Measurements from ENCODE around the gene ABCA9. TPM values are rescaled to one million over a fixed set of nuclear protein-coding genes. Genes with fewer than 3 reads are reported as not detected.
A peak's percentile ranks its signal among the peaks of the same experiment; 100 is the strongest.

Gene ABCA9
- total and polyA plus RNA-seq, 7 experiments from 2014 or later, result 0.05 to 0.34 (median 0.29) TPM; not detected in 2

DNA sequence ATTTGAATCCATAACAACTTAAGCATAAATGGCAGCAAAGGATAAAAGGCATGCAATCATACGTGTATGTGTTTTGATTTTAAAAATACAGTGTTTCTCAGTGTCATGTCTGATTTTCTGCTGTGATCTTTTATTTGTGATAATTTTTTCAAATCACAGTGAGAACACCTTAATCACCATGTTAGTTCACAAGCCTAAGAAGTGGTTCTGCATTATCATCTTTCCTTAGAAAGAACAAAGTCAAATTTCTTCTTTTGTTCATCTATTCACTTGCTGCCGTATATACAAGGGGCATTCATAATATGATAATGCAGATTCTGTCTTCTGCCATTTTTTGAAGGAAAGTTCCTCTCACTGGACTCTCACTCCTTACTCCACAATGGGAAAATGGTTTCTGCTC is 33.3 kb upstream of the ABCA9 start:
- no peak overlapping the region for H3K4me3 Mint-ChIP-seq
- H3K4me1 ChIP-seq (ENCODE audit: control insufficient read depth in 2 of 2, insufficient read depth in 2 of 2, low read length in 2 of 2), result no peaks in the 10 kb centered on the region
- ChIA-PET POLR2A (no interaction called here), CTCF (no interaction called here)
- intact Hi-C loops (cut with micrococcal nuclease), result no loop called here
- no peaks in the 10 kb centered on the region for H3K9me3 ChIP-seq (ENCODE audit: control insufficient read depth in 2 of 3, low read length in 3 of 3)
- H3K27ac ChIP-seq (ENCODE audit: low read depth, low read length), result no peak overlapping the region
- H3K27me3 Mint-ChIP-seq, result peaks cover 3 to 21% (median 7%) of the 10 kb centered on the region in 5 donors
- no peak overlapping the region for H3K4me3 ChIP-seq (ENCODE audit: low read length)
- no peaks in the 10 kb centered on the region for H3K27me3 ChIP-seq (ENCODE audit: control insufficient read depth in 2 of 2, insufficient read depth in 2 of 2, low read length in 2 of 2)
- H3K36me3 Mint-ChIP-seq, result no peaks in the 10 kb centered on the region
- peaks cover 0 to 11% (median 6%) of the 10 kb centered on the region in 7 donors for H3K4me1 Mint-ChIP-seq
- ATAC-seq (no peak), DNase-seq (no peak)
- no peaks in the 10 kb centered on the region for H3K9me3 Mint-ChIP-seq
- H3K36me3 ChIP-seq (ENCODE audit: control insufficient read depth in 2 of 3, insufficient read depth in 3 of 3, low read length in 3 of 3), result no peaks in the 10 kb centered on the region
- no peak overlapping the region for H3K27ac Mint-ChIP-seq

DNA sequence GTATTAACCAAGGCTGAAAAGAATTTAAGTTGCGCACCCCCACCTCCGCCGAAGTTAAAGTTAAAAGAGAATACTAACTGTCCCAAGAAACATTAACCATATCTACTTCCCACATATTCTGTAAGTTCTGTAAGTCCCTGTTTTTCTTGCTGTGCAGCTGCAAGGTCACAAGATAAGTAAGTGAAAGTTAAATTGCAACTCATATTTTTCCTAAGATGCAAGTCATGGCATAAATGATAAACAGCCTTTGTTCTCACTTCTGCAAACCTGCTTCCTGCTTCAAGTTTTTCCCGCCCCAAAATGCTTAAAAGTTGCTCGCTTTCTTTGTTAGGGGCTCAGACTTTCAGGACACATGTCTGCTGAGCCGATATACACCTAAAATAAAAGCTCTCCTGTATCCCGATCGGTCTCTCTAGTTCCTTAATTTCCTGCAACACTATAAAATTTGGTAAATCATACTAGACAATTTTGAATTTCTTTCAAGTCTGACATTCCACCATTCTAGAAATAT is 32.6 kb upstream of the ABCA9 start:
- no peak overlapping the region for H3K4me3 ChIP-seq (ENCODE audit: low read length)
- no peak overlapping the region for H3K27ac Mint-ChIP-seq
- H3K36me3 ChIP-seq (ENCODE audit: control insufficient read depth in 2 of 3, insufficient read depth in 3 of 3, low read length in 3 of 3), result no peaks in the 10 kb centered on the region
- H3K4me1 Mint-ChIP-seq, result peaks cover 0 to 11% (median 6%) of the 10 kb centered on the region in 7 donors
- intact Hi-C loops (cut with micrococcal nuclease), result no loop called here
- no peaks in the 10 kb centered on the region for H3K27me3 ChIP-seq (ENCODE audit: control insufficient read depth in 2 of 2, insufficient read depth in 2 of 2, low read length in 2 of 2)
- H3K4me1 ChIP-seq (ENCODE audit: control insufficient read depth in 2 of 2, insufficient read depth in 2 of 2, low read length in 2 of 2), result no peaks in the 10 kb centered on the region
- H3K27me3 Mint-ChIP-seq, result peaks cover 3 to 21% (median 9%) of the 10 kb centered on the region in 5 donors
- peak overlapping the region in 6 of 10 donors; percentile 3 to 69 (median 46) for H3K4me3 Mint-ChIP-seq
- ATAC-seq (no peak), DNase-seq (no peak)
- POLR2A ChIA-PET, result no interaction called here
- peaks cover 0 to 3% (median 0%) of the 10 kb centered on the region in 11 donors for H3K9me3 Mint-ChIP-seq
- CTCF ChIA-PET, result no interaction called here
- H3K9me3 ChIP-seq (ENCODE audit: control insufficient read depth in 2 of 3, low read length in 3 of 3), result no peaks in the 10 kb centered on the region
- H3K36me3 Mint-ChIP-seq, result no peaks in the 10 kb centered on the region
- no peak overlapping the region for H3K27ac ChIP-seq (ENCODE audit: low read depth, low read length)

DNA sequence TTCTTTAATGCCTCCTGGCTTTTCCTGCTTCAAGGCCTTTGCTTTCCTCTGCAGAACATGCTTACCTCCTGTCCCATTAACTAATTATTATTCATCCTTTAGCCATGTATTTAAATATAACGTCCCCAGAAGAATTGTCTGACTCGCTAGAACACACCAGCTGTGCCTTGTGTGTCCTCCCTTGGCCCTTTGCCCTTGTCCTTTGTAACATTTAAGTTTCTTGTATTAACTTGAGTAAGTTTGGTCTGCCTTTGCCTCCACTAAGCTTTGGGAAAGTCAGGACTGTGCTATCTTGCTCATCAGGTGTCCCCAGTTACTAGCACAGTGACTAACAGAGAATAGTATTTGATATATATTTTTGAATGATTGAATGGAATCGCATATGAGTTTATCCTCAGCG is 29.6 kb upstream of the ABCA9 start:
- H3K4me1 ChIP-seq (ENCODE audit: control insufficient read depth in 2 of 2, insufficient read depth in 2 of 2, low read length in 2 of 2), result no peaks in the 10 kb centered on the region
- peaks cover 0 to 3% (median 0%) of the 10 kb centered on the region in 11 donors for H3K9me3 Mint-ChIP-seq
- H3K4me3 Mint-ChIP-seq, result no peak overlapping the region
- ATAC-seq (no peak), DNase-seq (no peak)
- intact Hi-C loops (cut with micrococcal nuclease), result no loop called here
- H3K9me3 ChIP-seq (ENCODE audit: control insufficient read depth in 2 of 3, low read length in 3 of 3), result no peaks in the 10 kb centered on the region
- H3K4me3 ChIP-seq (ENCODE audit: low read length), result no peak overlapping the region
- POLR2A ChIA-PET, result no interaction called here
- no peaks in the 10 kb centered on the region for H3K36me3 Mint-ChIP-seq
- no peaks in the 10 kb centered on the region for H3K27me3 ChIP-seq (ENCODE audit: control insufficient read depth in 2 of 2, insufficient read depth in 2 of 2, low read length in 2 of 2)
- H3K27ac ChIP-seq (ENCODE audit: low read depth, low read length), result no peak overlapping the region
- CTCF ChIA-PET, result no interaction called here
- peaks cover 3 to 21% (median 9%) of the 10 kb centered on the region in 5 donors for H3K27me3 Mint-ChIP-seq
- peaks cover 0 to 8% (median 6%) of the 10 kb centered on the region in 7 donors for H3K4me1 Mint-ChIP-seq
- H3K27ac Mint-ChIP-seq, result no peak overlapping the region
- H3K36me3 ChIP-seq (ENCODE audit: control insufficient read depth in 2 of 3, insufficient read depth in 3 of 3, low read length in 3 of 3), result no peaks in the 10 kb centered on the region

DNA sequence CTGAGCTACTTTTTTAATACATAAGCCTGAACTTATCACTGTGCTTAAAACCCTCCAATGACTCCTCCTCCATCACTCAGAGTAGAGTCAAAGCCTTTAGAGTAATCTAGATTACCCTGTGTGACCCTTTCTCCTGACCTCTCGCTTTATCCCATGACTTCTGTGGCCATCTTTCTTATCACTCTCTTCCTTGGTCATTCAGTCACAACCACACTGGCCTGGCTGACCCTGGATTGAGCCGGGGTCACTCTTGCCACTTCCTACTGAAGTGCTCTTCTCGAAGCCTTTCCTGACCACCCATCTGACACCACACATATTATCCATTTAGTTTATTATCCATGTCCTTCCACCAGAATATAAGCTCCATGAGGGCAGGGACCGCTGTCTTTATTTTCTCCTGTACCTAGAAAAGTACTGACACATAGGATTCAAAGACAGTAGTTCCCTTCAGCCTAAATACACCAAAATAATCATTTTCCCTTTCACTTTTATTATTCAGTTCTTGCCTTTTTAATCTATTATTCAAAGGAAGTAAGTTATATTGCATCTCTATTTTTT is 28.0 kb upstream of the ABCA9 start:
- no peaks in the 10 kb centered on the region for H3K27me3 ChIP-seq (ENCODE audit: control insufficient read depth in 2 of 2, insufficient read depth in 2 of 2, low read length in 2 of 2)
- H3K27me3 Mint-ChIP-seq, result peaks cover 3 to 19% (median 9%) of the 10 kb centered on the region in 5 donors
- POLR2A ChIA-PET, result no interaction called here
- H3K36me3 ChIP-seq (ENCODE audit: control insufficient read depth in 2 of 3, insufficient read depth in 3 of 3, low read length in 3 of 3), result no peaks in the 10 kb centered on the region
- peaks cover 0 to 3% (median 0%) of the 10 kb centered on the region in 11 donors for H3K9me3 Mint-ChIP-seq
- DNase-seq (no peak), ATAC-seq (no peak)
- peaks cover 0 to 7% (median 6%) of the 10 kb centered on the region in 7 donors for H3K4me1 Mint-ChIP-seq
- H3K27ac ChIP-seq (ENCODE audit: low read depth, low read length), result no peak overlapping the region
- no peak overlapping the region for H3K4me3 ChIP-seq (ENCODE audit: low read length)
- CTCF ChIA-PET, result no interaction called here
- H3K36me3 Mint-ChIP-seq, result no peaks in the 10 kb centered on the region
- no peak overlapping the region for H3K4me3 Mint-ChIP-seq
- no peaks in the 10 kb centered on the region for H3K4me1 ChIP-seq (ENCODE audit: control insufficient read depth in 2 of 2, insufficient read depth in 2 of 2, low read length in 2 of 2)
- intact Hi-C loops (cut with micrococcal nuclease), result no loop called here
- no peak overlapping the region for H3K27ac Mint-ChIP-seq
- no peaks in the 10 kb centered on the region for H3K9me3 ChIP-seq (ENCODE audit: control insufficient read depth in 2 of 3, low read length in 3 of 3)

DNA sequence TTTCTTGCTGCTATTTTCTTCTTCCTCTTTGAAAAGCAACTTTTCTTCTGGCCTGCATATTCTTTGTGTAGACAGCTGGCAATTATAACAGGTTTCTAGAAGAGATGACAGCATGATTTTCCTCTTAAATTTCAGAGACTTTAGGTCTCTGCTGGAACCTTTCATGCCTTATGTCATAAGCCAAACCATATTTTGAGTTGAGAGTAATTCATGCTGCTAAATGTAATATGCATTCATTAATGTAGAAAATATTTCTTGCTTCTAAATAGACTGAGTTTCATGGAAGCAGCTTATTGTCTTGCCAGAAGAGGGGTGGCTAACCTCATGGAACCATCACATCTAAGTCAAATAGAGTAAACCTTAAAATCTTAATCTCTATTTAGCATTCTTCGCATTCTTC is 25.9 kb upstream of the ABCA9 start:
- peaks cover 0 to 12% (median 0%) of the 10 kb centered on the region in 5 donors for H3K36me3 Mint-ChIP-seq
- no peaks in the 10 kb centered on the region for H3K27me3 ChIP-seq (ENCODE audit: control insufficient read depth in 2 of 2, insufficient read depth in 2 of 2, low read length in 2 of 2)
- no peaks in the 10 kb centered on the region for H3K9me3 ChIP-seq (ENCODE audit: control insufficient read depth in 2 of 3, low read length in 3 of 3)
- peaks cover 0 to 9% (median 0%) of the 10 kb centered on the region in 11 donors for H3K9me3 Mint-ChIP-seq
- H3K27ac Mint-ChIP-seq, result no peak overlapping the region
- DNase-seq (no peak), ATAC-seq (no peak)
- intact Hi-C loops (cut with micrococcal nuclease), result no loop called here
- ChIA-PET POLR2A (no interaction called here), CTCF (no interaction called here)
- no peak overlapping the region for H3K4me3 ChIP-seq (ENCODE audit: low read length)
- no peaks in the 10 kb centered on the region for H3K36me3 ChIP-seq (ENCODE audit: control insufficient read depth in 2 of 3, insufficient read depth in 3 of 3, low read length in 3 of 3)
- no peak overlapping the region for H3K27ac ChIP-seq (ENCODE audit: low read depth, low read length)
- H3K4me1 ChIP-seq (ENCODE audit: control insufficient read depth in 2 of 2, insufficient read depth in 2 of 2, low read length in 2 of 2), result no peaks in the 10 kb centered on the region
- no peak overlapping the region for H3K4me3 Mint-ChIP-seq
- H3K27me3 Mint-ChIP-seq, result peaks cover 0 to 10% (median 5%) of the 10 kb centered on the region in 5 donors
- no peaks in the 10 kb centered on the region for H3K4me1 Mint-ChIP-seq

DNA sequence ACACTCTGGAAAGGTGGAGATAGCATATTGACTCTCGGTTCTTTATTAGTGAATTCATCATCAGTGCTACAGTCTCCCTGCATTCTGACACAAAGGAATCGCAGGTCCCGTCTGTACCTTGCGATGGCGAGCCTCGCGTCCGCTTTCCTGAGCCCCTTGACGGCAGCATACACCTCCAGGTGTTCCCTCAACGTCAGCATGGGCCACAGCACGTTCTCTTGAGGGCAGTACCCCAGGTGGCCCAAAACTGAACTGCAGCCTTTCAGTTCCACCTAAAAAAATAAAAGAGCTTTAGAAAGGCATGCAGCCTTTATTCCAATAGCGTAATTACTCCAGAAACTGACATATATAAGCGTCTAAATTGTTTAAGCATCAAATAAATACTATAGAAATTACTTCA is 24.2 kb upstream of the ABCA9 start:
- no peaks in the 10 kb centered on the region for H3K27me3 ChIP-seq (ENCODE audit: control insufficient read depth in 2 of 2, insufficient read depth in 2 of 2, low read length in 2 of 2)
- ATAC-seq, result no peak
- CTCF ChIA-PET, result no interaction called here
- no peak for DNase-seq
- intact Hi-C loops (cut with micrococcal nuclease), result no loop called here
- POLR2A ChIA-PET, result no interaction called here
- H3K27ac Mint-ChIP-seq, result no peak overlapping the region
- no peaks in the 10 kb centered on the region for H3K36me3 ChIP-seq (ENCODE audit: control insufficient read depth in 2 of 3, insufficient read depth in 3 of 3, low read length in 3 of 3)
- H3K4me1 ChIP-seq (ENCODE audit: control insufficient read depth in 2 of 2, insufficient read depth in 2 of 2, low read length in 2 of 2), result no peaks in the 10 kb centered on the region
- H3K9me3 Mint-ChIP-seq, result peaks cover 0 to 12% (median 0%) of the 10 kb centered on the region in 11 donors
- peaks cover 0 to 12% (median 0%) of the 10 kb centered on the region in 5 donors for H3K36me3 Mint-ChIP-seq
- no peaks in the 10 kb centered on the region for H3K4me1 Mint-ChIP-seq
- H3K9me3 ChIP-seq (ENCODE audit: control insufficient read depth in 2 of 3, low read length in 3 of 3), result no peaks in the 10 kb centered on the region
- no peak overlapping the region for H3K27ac ChIP-seq (ENCODE audit: low read depth, low read length)
- no peak overlapping the region for H3K4me3 Mint-ChIP-seq
- no peak overlapping the region for H3K4me3 ChIP-seq (ENCODE audit: low read length)
- H3K27me3 Mint-ChIP-seq, result peaks cover 0 to 12% (median 5%) of the 10 kb centered on the region in 5 donors

DNA sequence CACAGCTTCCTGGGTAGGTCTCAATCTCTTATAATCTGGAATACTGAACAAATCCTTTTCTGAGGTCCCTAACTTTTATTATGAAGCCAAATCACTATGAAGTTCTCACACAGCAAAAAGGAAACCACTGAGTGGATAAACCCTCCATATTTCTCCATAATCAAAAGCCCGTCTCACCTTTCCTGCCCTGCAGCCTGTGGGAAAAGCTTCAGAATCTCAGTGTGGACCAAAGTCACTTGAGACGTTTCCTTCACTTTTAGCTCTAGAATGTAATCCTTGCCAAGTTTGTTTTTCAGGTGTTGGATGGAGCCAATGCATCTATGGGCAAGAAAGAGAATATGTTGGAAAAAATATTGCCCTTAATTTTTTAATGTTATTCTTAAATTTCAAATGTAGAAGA is 22.0 kb upstream of the ABCA9 start:
- no peaks in the 10 kb centered on the region for H3K4me1 Mint-ChIP-seq
- no peaks in the 10 kb centered on the region for H3K9me3 ChIP-seq (ENCODE audit: control insufficient read depth in 2 of 3, low read length in 3 of 3)
- no peaks in the 10 kb centered on the region for H3K27me3 ChIP-seq (ENCODE audit: control insufficient read depth in 2 of 2, insufficient read depth in 2 of 2, low read length in 2 of 2)
- H3K9me3 Mint-ChIP-seq, result peaks cover 0 to 9% (median 1%) of the 10 kb centered on the region in 11 donors
- no peak for DNase-seq
- no peaks in the 10 kb centered on the region for H3K4me1 ChIP-seq (ENCODE audit: control insufficient read depth in 2 of 2, insufficient read depth in 2 of 2, low read length in 2 of 2)
- H3K4me3 ChIP-seq (ENCODE audit: low read length), result no peak overlapping the region
- peaks cover 0 to 11% (median 4%) of the 10 kb centered on the region in 5 donors for H3K27me3 Mint-ChIP-seq
- H3K36me3 ChIP-seq (ENCODE audit: control insufficient read depth in 2 of 3, insufficient read depth in 3 of 3, low read length in 3 of 3), result no peaks in the 10 kb centered on the region
- intact Hi-C loops (cut with micrococcal nuclease), result no loop called here
- H3K27ac Mint-ChIP-seq, result no peak overlapping the region
- H3K4me3 Mint-ChIP-seq, result no peak overlapping the region
- POLR2A ChIA-PET, result no interaction called here
- H3K36me3 Mint-ChIP-seq, result peaks cover 0 to 12% (median 0%) of the 10 kb centered on the region in 5 donors
- ATAC-seq, result no peak
- H3K27ac ChIP-seq (ENCODE audit: low read depth, low read length), result no peak overlapping the region
- CTCF ChIA-PET, result no interaction called here
